ENCODE results near the gene PDHB.

Gene PDHB

DNA sequence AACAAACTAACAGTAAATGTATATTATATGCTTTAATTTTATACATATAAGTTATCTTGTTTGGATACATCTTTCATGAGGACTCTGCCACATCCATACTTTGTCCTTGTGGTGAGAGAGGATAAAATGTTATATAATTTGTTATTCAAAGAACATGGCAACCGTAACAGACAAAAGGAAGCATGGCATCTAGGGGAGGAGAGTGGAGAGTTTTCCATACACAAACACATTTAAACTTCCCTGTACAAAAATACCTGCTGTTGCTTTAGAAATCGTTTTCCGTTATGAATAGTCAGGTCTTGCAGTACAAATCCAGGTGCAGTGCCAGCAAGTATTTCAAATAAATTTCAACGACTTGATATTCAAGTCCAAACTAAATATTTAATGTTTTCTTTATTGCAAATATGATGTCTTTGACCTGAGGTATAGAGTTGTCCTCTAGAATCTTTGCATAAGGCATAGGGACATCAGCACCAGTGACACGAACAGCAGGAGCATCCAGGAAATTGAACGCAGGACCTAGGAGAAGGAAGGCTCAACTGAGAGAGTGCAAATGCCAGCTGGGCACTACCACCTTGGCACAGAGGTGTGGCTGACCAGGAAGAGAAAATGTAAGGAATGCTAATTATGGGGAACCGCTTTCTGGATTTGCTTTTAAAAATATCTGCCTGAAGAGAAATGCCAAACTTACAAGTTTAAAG lies 5.8 kb downstream of the PDHB start:
- no peaks in the 10 kb centered on the region for H3K9me3 Mint-ChIP-seq
- peaks cover 7 to 9% of the 10 kb centered on the region in 2 donors for H3K4me1 Mint-ChIP-seq (ENCODE audit: low read depth in 2 of 2)
- no peak for ATAC-seq (replicated peaks)
- no peaks in the 10 kb centered on the region for H3K27me3 Mint-ChIP-seq
- H3K4me3 Mint-ChIP-seq: no peak overlapping the region
- H3K36me3 Mint-ChIP-seq (ENCODE audit: insufficient read depth): peaks cover 78% of the 10 kb centered on the region
- DNase-seq: no peak
- H3K27ac Mint-ChIP-seq: peak overlapping the region in 1 of 2 donors; percentile 22

- Mint-ChIP-seq H3K36me3 (ENCODE audit: insufficient read depth) (peaks cover 63% of the 10 kb centered on the region), H3K4me3 (no peak overlapping the region), H3K27ac (peak overlapping the region in 1 of 2 donors; percentile 84), H3K9me3 (no peaks in the 10 kb centered on the region), H3K27me3 (no peaks in the 10 kb centered on the region), H3K4me1 (ENCODE audit: low read depth in 2 of 2) (peaks cover 0 to 2% of the 10 kb centered on the region in 2 donors)
- ATAC-seq (replicated peaks): no peak
- DNase-seq: no peak
These were observed 7.8 kb downstream of the PDHB start for GRCh38 chr3:58425782-58426181.

DNA sequence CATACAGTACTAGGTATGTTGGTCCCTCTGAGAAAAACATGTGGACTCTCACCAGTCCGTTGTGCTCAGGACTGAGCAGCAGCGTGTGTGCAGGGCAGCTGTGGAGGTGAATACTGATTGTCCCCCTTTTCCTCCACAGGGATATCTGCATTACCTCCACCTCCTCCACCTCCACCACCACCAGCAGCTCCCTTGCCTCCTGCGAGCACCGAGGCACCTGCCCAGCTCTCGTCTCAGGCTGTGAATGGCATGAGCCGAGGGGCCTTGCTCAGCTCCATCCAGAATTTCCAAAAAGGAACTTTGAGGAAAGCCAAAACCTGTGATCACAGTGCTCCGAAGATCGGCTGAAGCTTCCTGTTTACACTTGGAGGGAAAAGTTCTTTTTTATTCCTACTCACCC lies 9.0 kb downstream of the PDHB start:
- Mint-ChIP-seq H3K4me1 (ENCODE audit: low read depth in 2 of 2) (peaks cover 2 to 3% of the 10 kb centered on the region in 2 donors), H3K9me3 (no peaks in the 10 kb centered on the region), H3K4me3 (no peak overlapping the region), H3K27me3 (no peaks in the 10 kb centered on the region), H3K36me3 (ENCODE audit: insufficient read depth) (peaks cover 52% of the 10 kb centered on the region), H3K27ac (peak overlapping the region; percentile 29 to 41)
- ATAC-seq (replicated peaks): no peak
- no peak for DNase-seq

DNA sequence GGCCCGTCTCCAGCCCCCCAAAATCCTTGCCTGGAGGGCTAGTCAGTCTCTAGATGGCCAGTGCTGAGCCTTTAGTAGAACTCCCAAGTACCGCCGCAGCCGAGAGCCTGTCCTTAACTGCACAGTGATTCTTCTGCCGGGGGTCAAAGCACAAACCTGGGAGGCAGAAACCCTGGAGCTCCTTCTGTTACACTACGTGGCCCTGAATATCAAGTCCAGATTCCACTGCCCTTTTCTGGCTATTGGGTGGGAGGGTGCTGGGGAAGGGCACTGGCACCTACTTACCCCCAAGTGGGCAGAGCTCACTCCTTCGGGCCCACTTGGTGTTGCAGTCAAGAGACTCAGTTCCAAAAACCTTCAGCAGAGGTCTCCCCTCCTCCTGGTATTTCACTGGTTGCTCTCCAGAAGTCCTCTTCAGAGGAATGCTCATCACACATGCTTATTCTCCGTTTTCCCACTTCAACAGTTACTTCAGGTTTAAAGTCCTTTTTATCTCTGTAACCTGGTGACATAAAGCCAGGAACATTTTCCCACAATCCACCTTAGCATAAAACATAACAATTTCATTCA lies 10.8 kb downstream of the PDHB start:
- DNase-seq: no peak
- H3K36me3 Mint-ChIP-seq (ENCODE audit: insufficient read depth): peaks cover 35% of the 10 kb centered on the region
- H3K4me1 Mint-ChIP-seq (ENCODE audit: low read depth in 2 of 2): peaks cover 2 to 7% of the 10 kb centered on the region in 2 donors
- peak overlapping the region in 1 of 2 donors; percentile 23 for H3K27ac Mint-ChIP-seq
- H3K9me3 Mint-ChIP-seq: no peaks in the 10 kb centered on the region
- no peak overlapping the region for H3K4me3 Mint-ChIP-seq
- H3K27me3 Mint-ChIP-seq: no peaks in the 10 kb centered on the region
- no peak for ATAC-seq (replicated peaks)

DNA sequence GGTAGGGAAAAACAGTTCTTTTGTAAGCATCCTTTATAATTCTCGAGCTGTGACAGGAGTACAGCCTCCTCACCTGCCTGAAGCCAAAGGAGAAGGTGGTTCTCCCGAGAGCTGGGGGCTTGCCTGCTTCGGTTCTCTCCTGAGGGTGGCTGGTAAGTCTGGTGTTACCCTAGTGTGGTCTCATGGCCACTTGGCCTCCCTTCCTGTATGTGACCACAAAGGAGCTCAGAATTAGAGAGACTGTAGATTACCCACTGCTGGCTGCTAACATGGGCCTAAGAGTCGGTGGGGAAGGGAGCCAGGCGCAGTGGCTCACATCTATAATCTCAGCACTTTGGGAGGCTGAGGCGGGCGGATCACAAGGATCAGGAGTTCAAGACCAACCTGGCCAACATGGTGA lies 12.6 kb downstream of the PDHB start:
- ATAC-seq (replicated peaks): no peak
- H3K36me3 Mint-ChIP-seq (ENCODE audit: insufficient read depth): peaks cover 20% of the 10 kb centered on the region
- H3K9me3 Mint-ChIP-seq: no peaks in the 10 kb centered on the region
- peaks cover 2 to 7% of the 10 kb centered on the region in 2 donors for H3K4me1 Mint-ChIP-seq (ENCODE audit: low read depth in 2 of 2)
- H3K4me3 Mint-ChIP-seq: no peak overlapping the region
- peak overlapping the region; percentile 67 to 77 for H3K27ac Mint-ChIP-seq
- no peak for DNase-seq
- no peaks in the 10 kb centered on the region for H3K27me3 Mint-ChIP-seq

GRCh38 chr3:58419780-58420507 lies 13.7 kb downstream of the PDHB start:
- Mint-ChIP-seq H3K9me3 (no peaks in the 10 kb centered on the region), H3K27ac (peak overlapping the region; percentile 67 to 77), H3K4me1 (ENCODE audit: low read depth in 2 of 2) (peaks cover 2 to 7% of the 10 kb centered on the region in 2 donors), H3K36me3 (ENCODE audit: insufficient read depth) (peaks cover 14% of the 10 kb centered on the region), H3K4me3 (no peak overlapping the region), H3K27me3 (no peaks in the 10 kb centered on the region)
- ATAC-seq (replicated peaks): no peak
- no peak for DNase-seq

- H3K27ac Mint-ChIP-seq: no peak overlapping the region
- peaks cover 2 to 7% of the 10 kb centered on the region in 2 donors for H3K4me1 Mint-ChIP-seq (ENCODE audit: low read depth in 2 of 2)
- H3K9me3 Mint-ChIP-seq: no peaks in the 10 kb centered on the region
- no peak overlapping the region for H3K4me3 Mint-ChIP-seq
- H3K27me3 Mint-ChIP-seq: no peaks in the 10 kb centered on the region
- ATAC-seq (replicated peaks) (no peak), DNase-seq (no peak)
- H3K36me3 Mint-ChIP-seq (ENCODE audit: insufficient read depth): peaks cover 8% of the 10 kb centered on the region
These were observed 15.4 kb downstream of the PDHB start for GRCh38 chr3:58418227-58418626.

- no peak overlapping the region for H3K4me3 Mint-ChIP-seq
- H3K27ac Mint-ChIP-seq: no peak overlapping the region
- H3K4me1 Mint-ChIP-seq (ENCODE audit: low read depth in 2 of 2): peaks cover 2 to 7% of the 10 kb centered on the region in 2 donors
- H3K36me3 Mint-ChIP-seq (ENCODE audit: insufficient read depth): peaks cover 6% of the 10 kb centered on the region
- ATAC-seq (replicated peaks) (no peak), DNase-seq (no peak)
- no peaks in the 10 kb centered on the region for H3K9me3 Mint-ChIP-seq
- H3K27me3 Mint-ChIP-seq: no peaks in the 10 kb centered on the region
These were observed 16.6 kb downstream of the PDHB start for GRCh38 chr3:58417075-58417474.

DNA sequence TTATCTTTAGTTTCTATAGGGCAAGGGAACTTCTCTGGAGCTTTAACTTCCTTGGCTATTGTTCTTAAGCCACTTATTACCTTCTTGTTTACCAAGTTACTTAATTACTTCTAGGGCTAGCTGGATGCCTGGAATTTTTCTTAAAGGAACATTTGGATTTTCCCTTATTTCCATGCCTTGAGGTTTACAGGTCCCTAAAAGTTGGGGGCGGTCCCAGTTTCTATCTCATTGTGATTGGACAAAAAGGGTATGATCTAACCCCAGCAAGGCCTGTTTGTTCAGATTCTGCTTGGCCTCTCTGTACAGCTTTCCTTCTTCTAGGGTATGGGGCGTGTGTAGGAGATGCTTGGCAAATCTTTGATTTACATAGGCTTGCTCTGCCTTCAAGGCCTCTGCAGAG lies 17.4 kb downstream of the PDHB start:
- Mint-ChIP-seq H3K4me3 (no peak overlapping the region), H3K4me1 (ENCODE audit: low read depth in 2 of 2) (peaks cover 2 to 7% of the 10 kb centered on the region in 2 donors), H3K9me3 (no peaks in the 10 kb centered on the region), H3K27ac (no peak overlapping the region), H3K36me3 (ENCODE audit: insufficient read depth) (peaks cover 7% of the 10 kb centered on the region), H3K27me3 (no peaks in the 10 kb centered on the region)
- DNase-seq: no peak
- no peak for ATAC-seq (replicated peaks)

DNA sequence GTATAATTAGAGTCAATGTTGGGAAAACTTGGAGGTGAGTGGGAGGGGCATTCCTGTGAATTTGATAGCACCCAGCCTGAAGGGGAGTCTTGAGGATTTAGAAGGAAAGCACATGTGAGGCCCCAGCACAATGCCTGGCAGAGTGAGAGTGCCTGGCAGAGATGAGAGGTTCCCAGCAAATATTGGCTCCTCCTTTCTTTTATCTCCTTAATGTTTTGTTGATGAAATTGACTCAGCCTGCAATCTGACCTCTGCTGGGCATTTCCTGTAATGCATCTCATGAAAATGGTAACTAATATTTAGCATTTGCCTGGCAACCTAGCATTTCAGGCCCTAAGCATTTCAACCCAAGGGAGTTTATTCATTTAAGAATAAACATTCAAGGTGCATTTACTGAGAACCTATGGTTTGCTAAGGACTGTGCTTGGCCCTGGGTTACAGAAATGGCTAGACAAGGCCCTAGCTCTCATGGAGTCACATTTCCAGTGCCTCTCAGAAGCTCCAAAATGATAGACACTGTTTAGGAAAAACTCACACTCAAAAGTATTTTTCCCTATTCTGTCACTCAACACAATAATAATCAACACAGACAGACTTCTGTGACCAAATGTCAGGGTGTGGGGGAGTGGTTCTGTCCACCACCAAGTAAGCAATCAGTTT lies 19.0 kb downstream of the PDHB start:
- DNase-seq (peak; percentile 51 to 62 (median 56)), ATAC-seq (replicated peaks) (peak; percentile 78)
- H3K9me3 Mint-ChIP-seq: no peaks in the 10 kb centered on the region
- no peaks in the 10 kb centered on the region for H3K27me3 Mint-ChIP-seq
- H3K27ac Mint-ChIP-seq: no peak overlapping the region
- H3K36me3 Mint-ChIP-seq (ENCODE audit: insufficient read depth): peaks cover 10% of the 10 kb centered on the region
- peaks cover 0 to 4% of the 10 kb centered on the region in 2 donors for H3K4me1 Mint-ChIP-seq (ENCODE audit: low read depth in 2 of 2)
- H3K4me3 Mint-ChIP-seq: no peak overlapping the region

DNA sequence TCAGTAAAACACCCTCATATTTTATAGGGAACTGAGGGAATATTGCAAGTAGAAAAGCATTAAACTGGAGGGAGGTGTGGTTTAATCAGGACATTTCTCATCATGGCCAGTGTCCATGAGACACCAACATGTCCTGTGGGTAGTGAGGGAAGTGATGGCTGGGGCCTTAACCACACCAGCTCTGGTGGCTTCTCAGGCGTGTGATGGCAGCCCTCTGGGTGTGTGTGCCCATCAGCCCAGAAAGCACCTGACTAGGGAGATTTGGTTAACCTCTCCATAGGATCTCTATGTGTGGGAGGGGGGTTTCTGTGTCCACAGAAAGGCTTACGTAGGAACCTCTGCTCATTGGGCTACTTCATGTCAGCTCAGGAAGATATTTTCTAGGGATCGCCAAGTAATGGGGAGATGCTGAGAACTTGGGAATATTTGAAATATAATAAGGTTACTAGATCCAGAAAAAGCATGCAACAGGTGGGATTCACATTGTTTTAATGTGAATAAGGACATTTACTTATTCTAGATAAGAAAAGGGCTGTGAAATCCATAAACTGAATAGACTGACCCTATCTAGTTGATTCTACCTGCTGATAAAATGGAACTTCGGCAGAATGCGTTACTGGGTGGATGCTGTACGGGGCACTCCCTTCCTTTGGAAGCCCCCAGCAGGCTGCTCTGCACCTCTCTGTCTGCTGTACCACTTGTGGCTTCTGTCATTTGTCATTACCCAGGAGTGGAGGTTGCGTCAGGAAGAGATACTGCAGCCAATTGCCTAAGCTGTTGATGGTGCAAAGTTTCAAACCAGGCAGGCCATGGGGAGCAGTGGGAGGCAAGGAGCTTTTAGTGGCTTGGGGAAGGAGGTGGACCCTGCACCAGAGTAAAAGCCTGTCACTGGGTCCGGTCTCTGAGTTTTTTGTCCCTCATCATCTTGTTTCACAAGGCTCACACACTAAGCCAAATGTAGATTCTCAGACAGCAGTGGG lies 21.5 kb downstream of the PDHB start:
- DNase-seq (no peak), ATAC-seq (replicated peaks) (no peak)
- Mint-ChIP-seq H3K4me3 (no peak overlapping the region), H3K27ac (no peak overlapping the region), H3K27me3 (no peaks in the 10 kb centered on the region), H3K36me3 (ENCODE audit: insufficient read depth) (peaks cover 10% of the 10 kb centered on the region), H3K4me1 (ENCODE audit: low read depth in 2 of 2) (no peaks in the 10 kb centered on the region), H3K9me3 (no peaks in the 10 kb centered on the region)

- Mint-ChIP-seq H3K4me3 (no peak overlapping the region), H3K9me3 (no peaks in the 10 kb centered on the region), H3K4me1 (ENCODE audit: low read depth in 2 of 2) (no peaks in the 10 kb centered on the region), H3K27me3 (no peaks in the 10 kb centered on the region), H3K36me3 (ENCODE audit: insufficient read depth) (peaks cover 10% of the 10 kb centered on the region), H3K27ac (no peak overlapping the region)
- DNase-seq: no peak
- ATAC-seq (replicated peaks): no peak
These were observed 22.6 kb downstream of the PDHB start for GRCh38 chr3:58411036-58411435.

DNA sequence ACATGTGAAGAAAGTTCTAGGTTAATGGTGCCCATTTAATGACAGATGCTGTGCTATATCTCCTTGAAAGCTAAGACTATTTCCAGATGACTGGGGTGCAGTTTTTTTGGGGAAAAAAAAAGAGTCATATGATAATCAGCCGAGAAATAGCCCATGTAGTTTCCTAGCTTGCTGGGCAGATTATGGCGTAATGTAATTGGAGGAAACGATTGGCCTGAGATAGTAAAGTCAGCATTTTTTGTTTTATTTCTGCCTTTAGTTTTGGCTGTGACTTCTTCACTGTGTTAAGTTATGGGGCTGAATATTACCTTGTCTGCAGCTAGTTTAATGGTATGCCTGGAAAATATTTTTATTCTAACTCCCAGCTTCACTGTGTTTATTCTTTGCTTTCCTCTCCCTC lies 24.0 kb downstream of the PDHB start:
- DNase-seq (no peak), ATAC-seq (replicated peaks) (no peak)
- H3K36me3 Mint-ChIP-seq (ENCODE audit: insufficient read depth): peaks cover 11% of the 10 kb centered on the region
- no peak overlapping the region for H3K4me3 Mint-ChIP-seq
- no peak overlapping the region for H3K27ac Mint-ChIP-seq
- H3K9me3 Mint-ChIP-seq: no peaks in the 10 kb centered on the region
- H3K27me3 Mint-ChIP-seq: no peaks in the 10 kb centered on the region
- no peaks in the 10 kb centered on the region for H3K4me1 Mint-ChIP-seq (ENCODE audit: low read depth in 2 of 2)

All from effector memory CD8-positive, alpha-beta T cell (primary cell).